ENCODE measurements around the gene NOC4L. TPM values are rescaled to one million over a fixed set of nuclear protein-coding genes. Genes with fewer than 3 reads are reported as not detected.

The NOC4L gene
- total and polyA plus RNA-seq, 2 experiments from 2014 or later, result 42.4 to 54.7 TPM

- H3K79me2 ChIP-seq (replicated peaks; ENCODE audit: insufficient read depth), result no peaks in the 10 kb centered on the region
- Mint-ChIP-seq H3K4me1 (no peaks in the 10 kb centered on the region), H3K4me3 (no peak overlapping the region), H3K9me3 (no peaks in the 10 kb centered on the region), H3K36me3 (ENCODE audit: low read depth) (no peaks in the 10 kb centered on the region), H3K27me3 (ENCODE audit: insufficient read depth, low read depth, poor library complexity) (peaks cover 13% of the 10 kb centered on the region), H3K27ac (no peak overlapping the region)
- no peaks in the 10 kb centered on the region for H3F3A ChIP-seq (replicated peaks; ENCODE audit: low read depth)
- H3K36me3 ChIP-seq (ENCODE audit: insufficient read depth), result no peaks in the 10 kb centered on the region
- H2AFZ ChIP-seq, result no peak overlapping the region
- ATAC-seq (no peak), DNase-seq (ENCODE audit: low spot score) (no peak)
- TF ChIP-seq CREB1 (CRISPR knock-in tag; IDR thresholded peaks at IDR 0.05; ENCODE audit: low read depth), result no peak
- TF ChIP-seq REST (IDR thresholded peaks at IDR 0.05; ENCODE audit: unreplicated experiment), result no peak
- TF ChIP-seq ZNF114 (CRISPR knock-in tag; IDR thresholded peaks at IDR 0.05), result no peak
- TF ChIP-seq STAT1 (IDR thresholded peaks at IDR 0.05; ENCODE audit: unreplicated experiment), result no peak
- no peak for TF ChIP-seq EZH2 (IDR thresholded peaks at IDR 0.05; ENCODE audit: low read depth, unreplicated experiment)
- no peak for TF ChIP-seq ZNF462 (CRISPR knock-in tag; IDR thresholded peaks at IDR 0.05)
- TF ChIP-seq, protein P1, sequence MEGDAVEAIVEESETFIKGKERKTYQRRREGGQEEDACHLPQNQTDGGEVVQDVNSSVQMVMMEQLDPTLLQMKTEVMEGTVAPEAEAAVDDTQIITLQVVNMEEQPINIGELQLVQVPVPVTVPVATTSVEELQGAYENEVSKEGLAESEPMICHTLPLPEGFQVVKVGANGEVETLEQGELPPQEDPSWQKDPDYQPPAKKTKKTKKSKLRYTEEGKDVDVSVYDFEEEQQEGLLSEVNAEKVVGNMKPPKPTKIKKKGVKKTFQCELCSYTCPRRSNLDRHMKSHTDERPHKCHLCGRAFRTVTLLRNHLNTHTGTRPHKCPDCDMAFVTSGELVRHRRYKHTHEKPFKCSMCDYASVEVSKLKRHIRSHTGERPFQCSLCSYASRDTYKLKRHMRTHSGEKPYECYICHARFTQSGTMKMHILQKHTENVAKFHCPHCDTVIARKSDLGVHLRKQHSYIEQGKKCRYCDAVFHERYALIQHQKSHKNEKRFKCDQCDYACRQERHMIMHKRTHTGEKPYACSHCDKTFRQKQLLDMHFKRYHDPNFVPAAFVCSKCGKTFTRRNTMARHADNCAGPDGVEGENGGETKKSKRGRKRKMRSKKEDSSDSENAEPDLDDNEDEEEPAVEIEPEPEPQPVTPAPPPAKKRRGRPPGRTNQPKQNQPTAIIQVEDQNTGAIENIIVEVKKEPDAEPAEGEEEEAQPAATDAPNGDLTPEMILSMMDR (conservative IDR thresholded peaks at IDR 0.05; ENCODE audit: low read depth in 2 of 2), result no peak
- TF ChIP-seq EZH2phosphoT487 (IDR thresholded peaks at IDR 0.05; ENCODE audit: unreplicated experiment), result no peak
- no peak for TF ChIP-seq JUNB (IDR thresholded peaks at IDR 0.05; ENCODE audit: unreplicated experiment)
- H3K27ac ChIP-seq (ENCODE audit: low read depth), result no peak overlapping the region
- no peak overlapping the region for H3K4me3 ChIP-seq
- H4K20me1 ChIP-seq (replicated peaks; ENCODE audit: insufficient read depth), result no peaks in the 10 kb centered on the region
- H3K4me2 ChIP-seq, result no peak overlapping the region
- no peaks in the 10 kb centered on the region for H3K4me1 ChIP-seq (ENCODE audit: insufficient read depth)
- no peaks in the 10 kb centered on the region for H3K27me3 ChIP-seq (ENCODE audit: insufficient read depth)
- no peaks in the 10 kb centered on the region for H3K9me2 ChIP-seq (ENCODE audit: insufficient read depth)
Measured at GRCh38 chr12:132201391-132202120, 57.3 kb downstream of the NOC4L start.

Measured in GM23338 (cell line).